Keratinocyte (primary cell): Measurements from ENCODE around the gene TMEM54. TPM values are rescaled to one million over a fixed set of nuclear protein-coding genes. Genes with fewer than 3 reads are reported as not detected.

Experiments
- DNase-seq: peaks from one replicate; pipeline ENCODE4 v3.0.0-alpha.2; 2011; ENCODE audit warnings: low read depth, missing footprints, low spot score
- FAIRE-seq: peaks from 2 replicates; lab custom pipeline; 2011; peaks lifted over from hg19 to GRCh38; lab: Jason Lieb, UNC
- H2AFZ ChIP-seq: 2 replicates; pipeline ENCODE4 v1.6.0; 2012; ENCODE audit warnings: low read length, control low read depth, inconsistent platforms; ENCODE audit not compliant: control insufficient read depth
- H3K27ac ChIP-seq: 2 replicates; pipeline ENCODE4 v1.5.1; 2011; ENCODE audit warnings: low read length; ENCODE audit not compliant: control insufficient read depth, insufficient read depth
- H3K27me3 ChIP-seq: 3 replicates; pipeline ENCODE4 v1.6.0; 2011; ENCODE audit warnings: low read length; ENCODE audit not compliant: control insufficient read depth, insufficient read depth; ENCODE audit errors: extremely low read depth
- H3K36me3 ChIP-seq, 2 experiments: 2 replicates in 1 of 2; 3 replicates in 1 of 2; pipeline ENCODE4 v1.5.1; 2011; ENCODE audit warnings: low read length in 2 of 2, mild to moderate bottlenecking in 1 of 2; ENCODE audit not compliant: control insufficient read depth in 2 of 2, insufficient read depth in 2 of 2; ENCODE audit errors: extremely low read depth in 1 of 2
- H3K4me1 ChIP-seq: 3 replicates; pipeline ENCODE4 v1.5.1; 2011; ENCODE audit warnings: low read length; ENCODE audit not compliant: control insufficient read depth, insufficient read depth; ENCODE audit errors: extremely low read depth
- H3K4me2 ChIP-seq: 3 replicates; pipeline ENCODE4 v1.6.0; 2011; ENCODE audit warnings: low read depth, low read length; ENCODE audit not compliant: control insufficient read depth, insufficient read depth; ENCODE audit errors: extremely low read depth
- H3K4me3 ChIP-seq, 3 experiments: fragments of 200-600 bp in 1 of 3; sonication (generic) in 1 of 3; 2 replicates in 2 of 3; 3 replicates in 1 of 3; pipeline ENCODE4 v1.5.1; 2011 to 2016; ENCODE audit warnings: low read length in 3 of 3, mild to moderate bottlenecking in 3 of 3, control low read depth in 2 of 3, inconsistent platforms in 1 of 3, low read depth in 1 of 3, mixed read lengths in 1 of 3, mixed run types in 1 of 3, moderate library complexity in 1 of 3; ENCODE audit not compliant: control insufficient read depth in 2 of 3, insufficient read depth in 2 of 3; ENCODE audit errors: extremely low read depth in 1 of 3
- H3K79me2 ChIP-seq: 2 replicates; pipeline ENCODE4 v1.6.0; 2012; ENCODE audit warnings: low read length; ENCODE audit not compliant: control insufficient read depth, insufficient read depth
- H3K9ac ChIP-seq: 3 replicates; pipeline ENCODE4 v1.6.0; 2011; ENCODE audit warnings: low read length; ENCODE audit not compliant: control insufficient read depth, insufficient read depth; ENCODE audit errors: extremely low read depth
- H3K9me1 ChIP-seq: 3 replicates; pipeline ENCODE4 v1.6.0; 2011; ENCODE audit warnings: low read length; ENCODE audit not compliant: control insufficient read depth, insufficient read depth; ENCODE audit errors: extremely low read depth
- H3K9me3 ChIP-seq: 2 replicates; pipeline ENCODE4 v1.5.1; 2012; ENCODE audit warnings: low read depth, low read length; ENCODE audit not compliant: control insufficient read depth
- H4K20me1 ChIP-seq: 3 replicates; pipeline ENCODE4 v1.6.0; 2011; ENCODE audit warnings: low read length; ENCODE audit not compliant: control insufficient read depth, insufficient read depth; ENCODE audit errors: extremely low read depth
- EZH2 ChIP-seq: IDR thresholded peaks from one replicate; pipeline ENCODE4 v1.6.1; 2012; ENCODE audit warnings: inconsistent platforms, mild to moderate bottlenecking, low read length, moderate library complexity
- dilution Hi-C: fragments of 300-500 bp; cut with MboI; formaldehyde crosslinking; loops from one replicate; pipeline ENCODE4 v1.7.0; 2020; ENCODE audit warnings: low sequenced_read_pairs; ENCODE audit not compliant: extremely low pct_ligation_motif_present
- polyA plus RNA-seq, 5 experiments: library from polyadenylated mRNA; depleted of rRNA in 3 of 5; stranded (reverse) in 3 of 5; stranded (forward) in 1 of 5; unstranded in 1 of 5; fragments of >200 nt; gene quantifications; 1 replicate in 1 of 5; 2 replicates in 3 of 5; 3 replicates in 1 of 5; pipeline versions ENCODE4 v1.2.1 to v1.2.3, GENCODE V29; 2011 to 2012; ENCODE audit warnings: missing spikeins in 2 of 5, low read depth in 1 of 5, low replicate concordance in 1 of 5
- TF ChIP-seq, protein P1 (sequence below), 3 experiments: IDR thresholded peaks in 1 of 3; conservative IDR thresholded peaks in 1 of 3; optimal IDR thresholded peaks in 1 of 3; 2 replicates in 2 of 3; 3 replicates in 1 of 3; pipeline versions ENCODE3 to v1.5.1; 2011; ENCODE audit warnings: low read length in 3 of 3, mild to moderate bottlenecking in 3 of 3, moderate library complexity in 2 of 3, control low read depth in 1 of 3, inconsistent platforms in 1 of 3; ENCODE audit not compliant: insufficient read depth in 2 of 3; ENCODE audit errors: extremely low read depth in 1 of 3

The TMEM54 gene
- polyA plus RNA-seq, 1 donor (not counting 4 experiments of a cell fraction or from before 2014, with no cell fraction given): 59.4 TPM

DNA sequence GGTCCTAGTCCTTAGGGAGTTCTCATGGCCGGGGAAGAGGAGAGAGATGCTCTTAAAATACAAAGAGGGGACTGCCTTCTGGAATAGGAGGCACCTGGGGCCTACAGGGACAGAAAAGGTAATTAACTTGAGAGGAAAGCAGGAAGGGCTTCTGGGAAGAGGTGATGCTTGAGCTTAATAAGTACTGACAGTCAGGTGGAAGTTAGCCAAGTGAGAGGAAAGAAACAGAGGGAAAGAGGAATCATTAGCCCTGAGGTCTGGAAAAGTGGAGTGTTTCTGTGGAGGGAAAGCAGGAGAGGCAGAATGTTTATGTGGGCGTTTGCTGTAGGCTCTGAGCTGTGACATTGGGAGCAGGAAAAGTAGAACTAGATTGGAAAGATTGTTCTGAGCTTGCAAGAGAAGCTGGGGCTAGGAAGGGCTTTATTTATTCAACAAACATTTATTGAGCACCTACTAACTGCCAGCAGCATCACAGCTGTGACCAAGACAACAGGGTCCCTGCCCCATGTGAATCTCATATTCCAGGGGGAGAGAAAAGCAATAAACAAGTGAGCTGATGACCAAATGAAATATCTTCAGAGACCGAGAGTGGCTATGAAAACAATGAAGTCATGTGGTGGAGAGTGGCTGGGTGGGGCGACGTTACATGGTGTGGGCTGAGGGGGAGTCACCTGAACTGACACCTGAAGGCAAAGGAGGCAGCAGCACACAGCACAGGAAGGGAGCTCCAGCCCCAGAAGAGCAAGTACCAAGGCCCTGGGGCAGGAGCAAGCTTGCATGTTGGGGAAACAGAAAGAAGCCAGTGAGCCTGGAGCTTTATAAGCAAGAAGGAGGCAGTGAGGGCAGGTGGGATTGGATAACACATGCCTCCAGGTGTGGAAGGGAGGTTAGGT is 26.1 kb downstream of the TMEM54 start:
- no peak overlapping the region for H2AFZ ChIP-seq

DNA sequence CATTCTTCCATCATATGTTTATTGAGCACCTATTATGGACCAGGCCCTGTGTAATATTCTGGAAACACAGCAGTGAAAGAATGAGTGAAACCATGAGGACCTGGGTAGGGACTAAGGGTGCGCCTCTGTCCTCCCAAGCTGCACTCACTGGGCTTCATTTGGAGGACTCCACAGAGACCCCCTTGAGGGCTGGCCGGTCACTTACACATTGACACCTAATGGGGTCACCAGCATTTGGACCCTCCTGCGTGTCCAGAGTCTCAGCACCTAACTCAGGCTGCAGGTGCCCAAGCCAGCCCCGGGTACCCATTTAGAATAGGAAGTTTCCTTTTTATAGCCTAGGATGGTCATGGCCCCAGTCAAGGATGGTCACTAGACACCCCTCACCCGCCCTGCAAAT is 27.7 kb downstream of the TMEM54 start:
- Histone ChIP-seq H3K4me3 (no peak overlapping the region), H3K27me3 (peaks cover 24% of the 10 kb centered on the region), H3K9ac (no peak overlapping the region), H3K4me1 (no peaks in the 10 kb centered on the region), H3K9me3 (no peaks in the 10 kb centered on the region), H3K4me2 (no peak overlapping the region), H3K27ac (no peak overlapping the region), H3K9me1 (no peaks in the 10 kb centered on the region), H3K79me2 (no peaks in the 10 kb centered on the region), H3K36me3 (no peaks in the 10 kb centered on the region), H4K20me1 (no peaks in the 10 kb centered on the region), H2AFZ (no peak overlapping the region)
- TF ChIP-seq, protein P1, sequence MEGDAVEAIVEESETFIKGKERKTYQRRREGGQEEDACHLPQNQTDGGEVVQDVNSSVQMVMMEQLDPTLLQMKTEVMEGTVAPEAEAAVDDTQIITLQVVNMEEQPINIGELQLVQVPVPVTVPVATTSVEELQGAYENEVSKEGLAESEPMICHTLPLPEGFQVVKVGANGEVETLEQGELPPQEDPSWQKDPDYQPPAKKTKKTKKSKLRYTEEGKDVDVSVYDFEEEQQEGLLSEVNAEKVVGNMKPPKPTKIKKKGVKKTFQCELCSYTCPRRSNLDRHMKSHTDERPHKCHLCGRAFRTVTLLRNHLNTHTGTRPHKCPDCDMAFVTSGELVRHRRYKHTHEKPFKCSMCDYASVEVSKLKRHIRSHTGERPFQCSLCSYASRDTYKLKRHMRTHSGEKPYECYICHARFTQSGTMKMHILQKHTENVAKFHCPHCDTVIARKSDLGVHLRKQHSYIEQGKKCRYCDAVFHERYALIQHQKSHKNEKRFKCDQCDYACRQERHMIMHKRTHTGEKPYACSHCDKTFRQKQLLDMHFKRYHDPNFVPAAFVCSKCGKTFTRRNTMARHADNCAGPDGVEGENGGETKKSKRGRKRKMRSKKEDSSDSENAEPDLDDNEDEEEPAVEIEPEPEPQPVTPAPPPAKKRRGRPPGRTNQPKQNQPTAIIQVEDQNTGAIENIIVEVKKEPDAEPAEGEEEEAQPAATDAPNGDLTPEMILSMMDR (optimal IDR thresholded peaks at IDR 0.05 in 1 of 3, IDR thresholded peaks at IDR 0.05 in 1 of 3, conservative IDR thresholded peaks at IDR 0.05 in 1 of 3; ENCODE audit: extremely low read depth in 1 of 3, insufficient read depth in 2 of 3, low read length in 3 of 3): no peak
- no peak for TF ChIP-seq EZH2
- DNase-seq (no peak), FAIRE-seq (no peak)
- dilution Hi-C loops: no loop called here

More for the DNA sequence above, 26.1 kb downstream of the TMEM54 start:
- Histone ChIP-seq H3K4me2 (no peak overlapping the region), H3K27ac (no peak overlapping the region), H3K9ac (no peak overlapping the region), H3K9me1 (no peaks in the 10 kb centered on the region), H3K79me2 (no peaks in the 10 kb centered on the region), H3K9me3 (no peaks in the 10 kb centered on the region), H3K27me3 (peaks cover 19% of the 10 kb centered on the region), H3K36me3 (no peaks in the 10 kb centered on the region), H4K20me1 (no peaks in the 10 kb centered on the region), H3K4me1 (no peaks in the 10 kb centered on the region), H3K4me3 (no peak overlapping the region)
- no peak for FAIRE-seq
- TF ChIP-seq, protein P1 (optimal IDR thresholded peaks at IDR 0.05 in 1 of 3, IDR thresholded peaks at IDR 0.05 in 1 of 3, conservative IDR thresholded peaks at IDR 0.05 in 1 of 3; ENCODE audit: extremely low read depth in 1 of 3, insufficient read depth in 2 of 3, low read length in 3 of 3): no peak
- TF ChIP-seq EZH2: no peak
- dilution Hi-C loops: no loop called here
- no peak for DNase-seq
